ENCODE data around the gene HDDC3. TPM values are rescaled to one million over a fixed set of nuclear protein-coding genes. Genes with fewer than 3 reads are reported as not detected.

HDDC3 gene
- total RNA-seq, 2 donors from 2014 or later: 14.9 to 17.9 TPM

GRCh38 chr15:90916461-90916860 lies 15.9 kb downstream of the HDDC3 start:
- H3K36me3 ChIP-seq: peaks cover 96% of the 10 kb centered on the region
- no peaks in the 10 kb centered on the region for H3K27me3 ChIP-seq
- no peak overlapping the region for H3K4me3 ChIP-seq
- no peaks in the 10 kb centered on the region for H3K9me3 ChIP-seq
- DNase-seq (ENCODE audit: low spot score): no peak
- H3K27ac ChIP-seq: peak overlapping the region; percentile 76 to 89
- no peak for TF ChIP-seq CTCF (IDR thresholded peaks at IDR 0.05)
- H3K4me1 ChIP-seq: peaks cover 0 to 51% of the 10 kb centered on the region in 2 donors

- Histone ChIP-seq H3K4me1 (peaks cover 0 to 51% of the 10 kb centered on the region in 2 donors), H3K36me3 (peaks cover 96% of the 10 kb centered on the region), H3K27ac (peak overlapping the region; percentile 76 to 89), H3K27me3 (no peaks in the 10 kb centered on the region), H3K4me3 (no peak overlapping the region), H3K9me3 (no peaks in the 10 kb centered on the region)
- no peak for TF ChIP-seq CTCF (IDR thresholded peaks at IDR 0.05)
- DNase-seq (ENCODE audit: low spot score): peak; percentile 66
Observed at GRCh38 chr15:90915808-90916440, 16.4 kb downstream of the HDDC3 start.

GRCh38 chr15:90915216-90915807 lies 17.0 kb downstream of the HDDC3 start:
- H3K4me3 ChIP-seq: no peak overlapping the region
- no peaks in the 10 kb centered on the region for H3K27me3 ChIP-seq
- no peak for TF ChIP-seq CTCF (IDR thresholded peaks at IDR 0.05)
- DNase-seq (ENCODE audit: low spot score): no peak
- no peaks in the 10 kb centered on the region for H3K9me3 ChIP-seq
- H3K36me3 ChIP-seq: peaks cover 96% of the 10 kb centered on the region
- H3K4me1 ChIP-seq: peaks cover 0 to 51% of the 10 kb centered on the region in 2 donors
- H3K27ac ChIP-seq: peak overlapping the region; percentile 76 to 89

- Histone ChIP-seq H3K36me3 (peaks cover 96% of the 10 kb centered on the region), H3K9me3 (no peaks in the 10 kb centered on the region), H3K4me1 (peaks cover 0 to 46% of the 10 kb centered on the region in 2 donors), H3K27ac (peak overlapping the region; percentile 76 to 89), H3K4me3 (no peak overlapping the region), H3K27me3 (no peaks in the 10 kb centered on the region)
- no peak for DNase-seq (ENCODE audit: low spot score)
- no peak for TF ChIP-seq CTCF (IDR thresholded peaks at IDR 0.05)
Observed at GRCh38 chr15:90914305-90915080, 17.9 kb downstream of the HDDC3 start.

- Histone ChIP-seq H3K4me3 (no peak overlapping the region), H3K27me3 (no peaks in the 10 kb centered on the region), H3K9me3 (no peaks in the 10 kb centered on the region), H3K4me1 (peaks cover 0 to 44% of the 10 kb centered on the region in 2 donors), H3K36me3 (peaks cover 96% of the 10 kb centered on the region), H3K27ac (no peak overlapping the region)
- TF ChIP-seq CTCF (IDR thresholded peaks at IDR 0.05): no peak
- no peak for DNase-seq (ENCODE audit: low spot score)
Observed at GRCh38 chr15:90913398-90913944, 18.9 kb downstream of the HDDC3 start.

All from right atrium auricular region (tissue), 2 donors.